NB4 (cell line): ENCODE measurements around the gene EXOSC7.

ENCODE experiments used
- MAX ChIP-seq: IDR thresholded peaks from 2 replicates; pipeline ENCODE4 v1.6.1; 2011; ENCODE audit warnings: low read depth, low read length
- TF ChIP-seq, protein P1 (sequence below): IDR thresholded peaks from one replicate; pipeline ENCODE4 v1.5.1; 2012; ENCODE audit warnings: low read depth, low read length

DNA sequence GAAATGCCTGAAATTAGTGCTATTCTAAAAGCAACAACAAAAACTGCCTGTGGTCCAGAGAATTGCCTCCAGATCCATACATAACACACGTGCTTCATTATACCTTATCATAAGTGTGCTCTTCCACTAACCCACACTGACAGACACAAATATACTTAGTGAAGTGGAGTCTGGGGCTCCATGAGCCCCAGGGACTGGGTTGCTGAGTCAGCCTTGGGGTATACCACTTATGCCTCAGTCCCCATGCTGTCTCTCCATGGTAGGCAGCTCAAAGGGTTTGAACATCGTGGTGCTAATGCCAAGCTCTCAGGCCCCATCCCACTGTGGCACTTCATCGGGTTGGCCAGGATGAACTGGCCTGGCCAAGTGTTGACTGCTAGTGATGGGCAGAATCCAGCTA is 10.9 kb upstream of the EXOSC7 start:
- no peak for TF ChIP-seq MAX
- TF ChIP-seq, protein P1, sequence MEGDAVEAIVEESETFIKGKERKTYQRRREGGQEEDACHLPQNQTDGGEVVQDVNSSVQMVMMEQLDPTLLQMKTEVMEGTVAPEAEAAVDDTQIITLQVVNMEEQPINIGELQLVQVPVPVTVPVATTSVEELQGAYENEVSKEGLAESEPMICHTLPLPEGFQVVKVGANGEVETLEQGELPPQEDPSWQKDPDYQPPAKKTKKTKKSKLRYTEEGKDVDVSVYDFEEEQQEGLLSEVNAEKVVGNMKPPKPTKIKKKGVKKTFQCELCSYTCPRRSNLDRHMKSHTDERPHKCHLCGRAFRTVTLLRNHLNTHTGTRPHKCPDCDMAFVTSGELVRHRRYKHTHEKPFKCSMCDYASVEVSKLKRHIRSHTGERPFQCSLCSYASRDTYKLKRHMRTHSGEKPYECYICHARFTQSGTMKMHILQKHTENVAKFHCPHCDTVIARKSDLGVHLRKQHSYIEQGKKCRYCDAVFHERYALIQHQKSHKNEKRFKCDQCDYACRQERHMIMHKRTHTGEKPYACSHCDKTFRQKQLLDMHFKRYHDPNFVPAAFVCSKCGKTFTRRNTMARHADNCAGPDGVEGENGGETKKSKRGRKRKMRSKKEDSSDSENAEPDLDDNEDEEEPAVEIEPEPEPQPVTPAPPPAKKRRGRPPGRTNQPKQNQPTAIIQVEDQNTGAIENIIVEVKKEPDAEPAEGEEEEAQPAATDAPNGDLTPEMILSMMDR: no peak
